Stimulated activated CD4-positive, alpha-beta T cell treated with anti-CD3 and anti-CD28 coated beads, TNF-alpha, amount 100 ng/mL, for 1 hour (primary cell): ENCODE measurements around the gene BGN.

Source experiments
- DNase-seq, 3 donors: peaks; one replicate each; pipeline ENCODE4 v3.0.0-alpha.2; 2020; ENCODE audit warnings: low read depth in 3 of 3, low spot score in 1 of 3

Gene BGN

DNA sequence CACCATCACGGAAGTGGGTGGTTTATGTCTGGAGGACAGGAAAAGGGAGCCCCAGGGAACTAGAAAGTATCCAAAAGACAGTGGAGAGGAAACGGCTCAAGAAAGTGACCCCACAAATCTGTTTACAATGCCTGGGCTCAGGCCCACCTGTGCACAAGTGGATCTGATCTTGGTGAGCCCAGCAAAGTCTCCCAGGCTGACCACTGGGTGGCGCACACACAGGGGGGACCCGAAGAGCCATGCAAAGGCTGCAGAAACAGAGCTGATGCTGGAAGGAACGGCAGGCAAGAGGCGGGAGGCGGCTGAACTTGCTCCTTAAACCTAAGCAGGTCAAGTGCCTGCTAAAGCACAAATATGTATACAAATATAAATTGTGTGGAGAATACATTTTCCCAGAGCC lies 34.0 kb upstream of the BGN start:
- peak in 2 of 3 donors; percentile 14 to 30 for DNase-seq

DNA sequence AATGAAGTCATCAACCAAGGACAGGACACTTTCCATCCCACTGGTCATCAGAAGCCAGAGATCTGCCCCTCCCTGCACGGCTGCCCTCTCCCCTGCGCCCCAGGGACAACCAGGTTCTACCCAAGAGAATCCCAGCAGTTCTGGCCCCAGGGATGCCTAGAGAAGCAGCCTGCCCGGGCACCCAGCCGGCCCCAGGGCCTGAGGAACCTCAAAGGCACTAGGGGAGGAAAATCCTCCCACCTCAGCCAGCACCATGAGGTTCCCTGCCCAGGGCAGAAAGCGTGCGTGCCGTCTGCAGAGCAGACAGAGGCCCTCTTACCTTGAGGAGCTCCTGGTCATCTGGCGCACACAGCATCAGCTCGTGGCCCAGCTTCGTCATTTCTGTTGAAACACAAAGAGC lies 32.5 kb upstream of the BGN start:
- DNase-seq: no peak

- DNase-seq: no peak
Measured at GRCh38 chrX:153463031-153463430, 31.7 kb upstream of the BGN start.

- DNase-seq: no peak
Measured at GRCh38 chrX:153463556-153463955, 31.2 kb upstream of the BGN start.

DNA sequence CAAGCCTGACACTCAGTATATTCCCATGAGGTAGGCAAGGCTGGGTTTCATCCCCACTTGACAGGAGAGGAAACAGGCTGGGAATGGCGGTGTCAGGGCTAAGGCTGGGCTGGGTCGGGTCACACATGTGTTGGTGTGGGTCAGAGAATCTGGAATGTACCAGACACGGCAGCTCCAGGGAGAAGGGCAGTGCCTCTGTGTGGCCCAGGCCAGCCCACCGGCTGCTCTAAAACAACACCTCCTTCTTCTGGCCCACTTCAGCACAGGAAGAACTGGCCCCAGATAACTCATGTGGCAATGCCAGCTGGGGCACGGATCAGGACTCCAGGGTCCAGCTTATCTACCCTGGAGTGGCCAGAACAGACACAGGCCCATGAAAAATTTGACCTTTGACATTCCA lies 30.7 kb upstream of the BGN start:
- no peak for DNase-seq

DNA sequence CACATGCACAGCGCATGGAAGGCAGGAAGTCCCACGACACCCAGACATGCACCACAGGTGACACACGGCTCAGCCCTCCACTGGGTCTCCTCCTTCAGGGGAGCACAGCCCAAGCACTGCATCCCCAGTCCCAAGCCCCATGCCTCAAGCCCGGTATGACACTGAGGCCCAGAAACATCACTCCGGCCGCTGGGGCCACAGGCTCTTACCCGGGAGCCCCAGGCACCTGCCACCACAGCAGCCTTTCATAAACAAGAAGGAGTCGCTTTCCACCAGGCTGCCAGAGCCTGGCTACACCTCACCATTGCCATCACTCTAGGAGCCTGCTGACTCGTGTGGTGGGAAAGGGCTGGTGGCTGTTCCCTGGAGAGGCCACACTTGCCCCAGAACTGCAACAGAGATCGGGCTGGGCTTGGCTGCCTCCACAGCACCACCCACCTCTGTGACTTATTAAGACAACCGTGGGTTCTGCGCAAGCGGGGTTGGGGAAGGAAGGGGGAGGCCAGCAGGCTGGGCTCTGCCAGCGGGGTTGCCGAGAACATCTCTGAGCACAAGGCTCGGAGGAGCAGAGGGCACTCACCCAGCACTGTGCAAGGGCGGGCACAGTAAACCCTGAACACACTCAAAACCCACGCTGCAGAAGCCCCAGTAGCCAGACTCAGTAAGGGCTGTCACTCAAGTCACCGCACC lies 28.9 kb upstream of the BGN start:
- no peak for DNase-seq

DNA sequence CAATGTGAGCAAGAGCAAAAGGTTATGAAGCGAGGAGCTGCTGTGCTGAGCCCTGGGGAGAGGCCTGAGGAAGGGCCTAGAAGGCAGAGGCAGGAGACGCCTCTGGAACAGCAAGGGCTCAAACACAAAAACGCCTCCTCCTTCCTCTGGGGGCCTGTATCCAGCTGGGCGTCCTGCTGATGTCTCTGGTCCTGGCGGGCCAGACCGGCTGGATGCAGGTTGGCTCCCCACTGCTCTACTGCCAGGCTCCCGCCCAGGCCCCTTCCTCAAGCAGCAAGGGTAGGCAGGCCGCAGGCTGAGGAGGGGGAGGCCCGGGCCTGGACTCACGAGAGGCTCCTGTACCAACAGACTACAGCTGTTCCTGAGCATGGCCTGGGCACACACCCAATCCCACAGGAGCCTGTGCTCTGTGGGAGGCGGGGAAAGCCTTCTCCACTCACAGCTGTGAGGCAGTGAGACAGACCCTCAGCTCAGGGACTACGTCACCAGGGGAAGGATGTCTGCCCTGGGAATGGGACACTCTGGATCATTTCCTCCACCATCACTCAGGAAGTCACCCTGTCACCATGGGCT lies 26.7 kb upstream of the BGN start:
- DNase-seq: no peak

GRCh38 chrX:153469811-153470410 lies 24.9 kb upstream of the BGN start:
- DNase-seq: peak in 1 of 3 donors; percentile 14

DNA sequence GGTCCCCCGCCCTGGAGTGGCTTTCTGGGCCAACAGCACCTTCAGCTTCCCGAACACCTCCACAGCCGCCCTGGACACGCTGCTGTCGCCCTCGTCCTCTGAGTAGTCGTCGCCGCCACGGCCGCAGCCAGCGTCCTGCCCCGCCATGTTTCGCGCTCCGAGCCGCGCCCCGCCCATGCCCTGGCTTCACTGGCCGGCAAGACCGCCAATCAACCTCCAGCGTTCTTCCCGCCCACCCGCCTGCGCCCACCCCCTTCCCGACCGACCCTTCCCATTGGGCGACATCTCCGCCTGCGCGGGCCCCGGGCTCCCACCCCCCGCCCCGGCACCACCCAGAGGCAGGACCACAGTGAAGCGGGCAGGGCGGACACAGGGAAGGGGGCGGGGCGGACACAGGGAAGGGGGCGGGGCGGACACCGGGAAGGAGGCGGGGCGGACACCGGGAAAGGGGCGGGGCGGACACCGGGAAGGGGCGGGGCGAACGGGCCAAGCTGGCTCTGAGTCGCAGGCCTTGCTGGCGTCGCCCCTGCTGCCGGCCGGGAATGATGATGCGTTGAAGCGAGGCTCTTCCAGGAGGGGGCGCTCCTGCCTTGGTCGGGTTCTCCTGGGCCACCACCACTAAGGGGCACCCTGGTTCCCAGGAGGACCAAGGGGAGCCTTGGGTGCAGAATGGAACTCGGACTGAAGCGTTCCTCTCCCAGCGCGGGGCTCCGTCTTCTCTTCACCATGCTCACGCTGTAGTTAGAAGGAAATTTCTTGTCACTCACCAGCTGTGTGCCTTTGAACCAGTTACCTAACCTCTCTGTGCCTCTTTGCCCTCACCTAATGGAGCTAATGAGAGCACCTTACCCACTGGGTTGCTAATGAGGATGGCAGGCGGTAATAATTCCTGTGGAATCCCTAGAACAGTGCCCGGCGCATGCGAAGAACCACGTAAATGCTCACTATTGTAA lies 24.1 kb upstream of the BGN start, which contains the start of gene HAUS7:
Gene HAUS7 (minus strand): TSS at position 166 of the 953 bp plus-strand sequence. CDS start 19 bp downstream, at position 147.
- DNase-seq: peak; percentile 72 to 81 (median 77)

DNA sequence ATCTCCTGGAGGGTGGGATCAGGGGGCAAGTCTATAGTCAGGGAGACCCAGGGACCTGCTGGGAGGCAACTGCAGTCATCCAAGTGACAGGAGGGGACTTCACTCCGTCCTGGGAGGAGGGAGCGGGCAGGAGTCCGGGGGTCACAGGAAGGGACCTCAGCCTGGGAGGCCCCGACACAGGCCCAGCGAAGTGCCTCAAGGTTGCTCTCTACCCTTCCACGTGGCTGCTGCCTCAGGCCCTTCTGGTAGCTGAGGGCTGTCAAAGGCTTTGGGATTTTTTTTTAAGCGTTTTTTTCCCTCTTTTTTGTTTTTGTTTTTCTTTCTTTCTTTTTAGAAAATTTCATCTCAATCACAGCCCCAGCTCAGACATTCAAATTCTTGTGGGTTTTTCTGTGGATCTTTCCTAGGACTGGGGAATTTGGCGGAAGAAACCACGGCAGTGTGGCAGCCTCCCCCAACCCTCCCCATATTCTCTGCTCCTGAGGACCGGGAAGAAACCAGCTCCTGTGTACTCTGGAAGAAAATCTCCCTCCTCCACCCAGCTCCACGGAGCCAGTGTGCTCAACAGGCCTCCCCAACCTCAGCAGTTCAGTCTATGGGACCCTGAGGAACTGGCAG lies 23.0 kb upstream of the BGN start:
- no peak for DNase-seq

DNA sequence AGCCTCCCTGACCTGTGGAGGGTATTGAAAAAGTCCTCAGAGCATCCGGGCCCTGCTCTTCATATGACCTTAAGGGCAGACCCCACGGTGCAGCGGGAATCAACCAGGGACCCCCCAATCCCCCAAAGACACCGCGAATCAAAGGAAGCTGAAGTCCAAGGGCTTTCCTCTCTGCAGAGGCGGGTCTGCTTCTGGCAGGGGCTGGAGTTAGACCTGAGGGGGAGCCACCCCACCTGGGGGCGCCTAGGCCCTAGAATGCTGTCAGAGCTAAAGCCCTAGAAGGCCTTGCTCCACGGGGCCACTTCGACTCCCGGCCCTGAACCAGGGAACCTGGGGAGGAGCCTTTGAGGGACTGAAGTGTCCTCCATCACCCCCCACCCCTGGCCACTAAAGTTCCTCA lies 21.7 kb upstream of the BGN start:
- DNase-seq: no peak

DNA sequence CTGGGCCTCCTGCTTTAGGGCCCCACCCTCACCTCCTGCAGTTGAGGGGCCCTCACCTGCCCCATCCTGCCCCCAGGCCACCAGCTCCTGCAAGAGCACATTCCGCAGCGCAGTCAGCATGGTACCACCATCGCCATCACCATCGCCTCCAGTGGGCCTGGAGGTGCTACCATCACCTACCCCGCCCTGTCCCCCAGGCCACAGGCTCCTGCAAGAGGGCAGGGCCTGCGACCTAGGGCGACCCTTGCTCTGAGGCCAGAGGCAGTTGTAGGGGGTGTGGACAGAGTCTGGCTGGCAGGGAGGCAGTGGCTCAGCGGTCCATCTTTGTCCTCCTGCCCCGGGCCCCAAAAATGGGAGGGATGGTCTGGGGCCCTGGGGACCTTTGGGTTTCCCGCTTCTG lies 20.5 kb upstream of the BGN start:
- no peak for DNase-seq

DNA sequence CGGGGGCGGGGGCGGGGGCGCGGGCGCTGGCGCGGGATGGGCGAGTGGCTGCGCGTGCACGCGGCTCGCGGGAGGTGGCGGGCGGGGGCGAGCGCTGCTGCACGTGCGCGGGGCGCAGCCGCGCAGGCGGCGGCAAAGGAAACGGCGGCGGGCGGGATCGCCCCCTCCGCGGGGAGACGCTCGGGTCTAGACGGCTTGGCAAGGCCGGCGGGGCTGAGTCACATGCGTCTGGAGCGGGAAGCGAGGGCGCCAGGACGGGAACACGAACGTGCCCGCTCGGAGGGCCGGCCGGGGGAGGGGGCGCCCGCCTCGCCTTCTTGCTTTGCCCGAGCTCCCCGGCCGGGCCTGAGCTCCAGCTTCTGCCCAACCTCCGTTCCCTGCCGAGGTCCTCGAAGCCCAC lies 20.1 kb upstream of the BGN start:
- DNase-seq: peak in 2 of 3 donors; percentile 25 to 37

GRCh38 chrX:153475271-153475670 lies 19.5 kb upstream of the BGN start:
- no peak for DNase-seq

- no peak for DNase-seq
Measured at GRCh38 chrX:153475751-153476281, 19.0 kb upstream of the BGN start.

DNA sequence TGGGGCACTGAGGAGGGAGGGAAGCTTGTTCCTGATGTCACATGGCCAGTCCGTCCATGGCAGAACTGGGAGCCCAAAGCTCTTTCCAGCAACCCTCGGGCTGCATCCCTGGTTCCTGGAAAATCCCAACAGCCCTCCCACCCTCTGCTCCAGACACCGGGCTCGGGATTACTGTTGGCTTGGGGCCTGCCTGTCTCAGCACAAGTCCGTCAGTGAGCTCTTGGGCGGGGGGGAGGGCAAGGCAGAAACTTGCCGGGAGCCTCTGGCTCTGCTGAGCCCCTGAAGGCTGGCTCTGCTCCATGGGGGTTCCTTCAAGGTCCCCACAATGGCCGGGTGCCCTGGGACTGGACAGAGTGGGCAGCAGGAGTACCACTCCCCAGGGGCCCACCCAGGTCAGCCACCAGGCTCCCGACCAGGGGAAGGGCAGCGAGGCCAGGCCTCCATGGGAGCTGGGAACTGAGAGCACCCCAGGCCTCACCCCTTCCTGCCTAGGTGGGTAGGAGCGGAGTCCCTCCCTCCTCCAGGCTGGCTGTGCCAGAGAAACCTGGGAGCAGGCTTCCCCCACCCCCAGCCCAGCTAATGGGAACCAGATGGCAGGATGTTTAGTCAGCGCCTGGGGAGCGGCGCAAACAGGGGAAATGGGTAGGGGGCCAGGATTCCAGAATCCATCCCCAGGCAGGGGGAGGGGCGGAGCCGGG lies 18.0 kb upstream of the BGN start:
- no peak for DNase-seq

GRCh38 chrX:153477364-153477857 lies 17.4 kb upstream of the BGN start:
- no peak for DNase-seq

- DNase-seq: no peak
Measured at GRCh38 chrX:153477901-153478300, 16.9 kb upstream of the BGN start.

- DNase-seq: no peak
Measured at GRCh38 chrX:153478746-153479145, 16.0 kb upstream of the BGN start.

DNA sequence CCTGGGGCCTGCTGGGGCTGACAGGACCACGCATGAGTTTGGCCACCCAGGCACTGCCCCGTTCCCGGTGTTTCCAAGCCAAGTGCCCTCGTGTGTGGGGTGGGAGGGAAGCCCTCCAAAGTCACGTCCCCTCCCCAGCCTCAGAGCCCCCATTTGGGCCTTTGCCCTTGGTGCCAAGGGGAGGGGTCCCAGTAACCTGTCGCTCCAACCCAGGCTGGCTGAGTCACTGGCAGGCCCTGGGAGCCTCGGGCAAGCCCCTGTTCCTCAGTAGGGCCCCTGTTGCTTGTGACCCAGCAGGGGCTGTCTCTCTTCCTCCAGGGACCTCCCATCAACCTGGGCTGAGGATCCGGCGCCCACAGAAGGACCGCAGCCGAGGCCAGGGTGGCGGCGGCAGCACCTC lies 13.7 kb upstream of the BGN start:
- no peak for DNase-seq
